Neural progenitor cell (in vitro differentiated cells): Measurements from ENCODE around the gene CBX6. TPM values are rescaled to one million over a fixed set of nuclear protein-coding genes. Genes with fewer than 3 reads are reported as not detected.

Experiments used
- DNase-seq: peaks from one replicate; pipeline ENCODE4 v3.0.0-alpha.2; 2016; ENCODE audit warnings: low spot score
- H2AFZ ChIP-seq: fragments of 200-600 bp; sonication (generic); replicated peaks from 2 replicates; pipeline ENCODE4 v1.6.1; 2016; ENCODE audit warnings: antibody characterized with exemption
- H3F3A ChIP-seq: fragments of 200-600 bp; sonication (generic); 2 replicates; pipeline ENCODE4 v1.6.1; 2016; ENCODE audit warnings: antibody characterized with exemption, low read depth
- H3K27ac ChIP-seq: fragments of 200-600 bp; sonication (generic); 2 replicates; pipeline ENCODE4 v1.5.1; 2016; ENCODE audit warnings: mild to moderate bottlenecking
- H3K27me3 ChIP-seq: fragments of 200-600 bp; sonication (generic); 2 replicates; pipeline ENCODE4 v1.6.1; 2016; ENCODE audit warnings: mild to moderate bottlenecking, moderate library complexity
- H3K36me3 ChIP-seq: fragments of 200-600 bp; sonication (generic); 2 replicates; pipeline ENCODE4 v1.5.1; 2016
- H3K4me1 ChIP-seq: fragments of 200-600 bp; sonication (generic); 2 replicates; pipeline ENCODE4 v1.6.1; 2016; ENCODE audit warnings: mixed run types
- H3K4me2 ChIP-seq: fragments of 200-600 bp; sonication (generic); 2 replicates; pipeline ENCODE4 v1.6.1; 2016
- H3K4me3 ChIP-seq: fragments of 200-600 bp; sonication (generic); 2 replicates; pipeline ENCODE4 v1.5.1; 2016
- H3K79me2 ChIP-seq: fragments of 200-600 bp; sonication (generic); 2 replicates; pipeline ENCODE4 v1.6.1; 2016; ENCODE audit warnings: low read depth
- H3K9ac ChIP-seq: fragments of 200-600 bp; sonication (generic); 2 replicates; pipeline ENCODE4 v1.6.1; 2016
- H3K9me3 ChIP-seq: fragments of 200-600 bp; sonication (generic); 2 replicates; pipeline ENCODE4 v1.5.1; 2016; ENCODE audit warnings: low read depth
- H4K20me1 ChIP-seq: fragments of 200-600 bp; sonication (generic); 2 replicates; pipeline ENCODE4 v1.6.1; 2016; ENCODE audit warnings: low read depth
- H3K27ac Mint-ChIP-seq: 3 replicates; pipeline ENCODE4 v1.8.0; 2021; ENCODE audit warnings: mixed read lengths
- H3K27me3 Mint-ChIP-seq: 2 replicates; pipeline ENCODE4 v1.8.0; 2022; ENCODE audit warnings: low read depth, mild to moderate bottlenecking, inconsistent platforms, moderate library complexity, mixed read lengths; ENCODE audit not compliant: insufficient read depth
- H3K36me3 Mint-ChIP-seq: 3 replicates; pipeline ENCODE4 v1.8.0; 2021; ENCODE audit warnings: mixed read lengths
- H3K4me1 Mint-ChIP-seq: 3 replicates; pipeline ENCODE4 v1.8.0; 2021; ENCODE audit warnings: mixed read lengths
- H3K4me3 Mint-ChIP-seq: 3 replicates; pipeline ENCODE4 v1.8.0; 2021; ENCODE audit warnings: mild to moderate bottlenecking, moderate library complexity, mixed read lengths
- H3K9me3 Mint-ChIP-seq: 3 replicates; pipeline ENCODE4 v1.8.0; 2020; ENCODE audit warnings: mixed read lengths
- CTCF ChIP-seq: fragments of 200-600 bp; sonication (generic); IDR thresholded peaks from 2 replicates; pipeline ENCODE4 v1.5.1; 2017; ENCODE audit warnings: antibody characterized with exemption, mild to moderate bottlenecking
- EZH2 ChIP-seq: fragments of 200-600 bp; sonication (generic); IDR thresholded peaks from 2 replicates; pipeline ENCODE4 v1.6.1; 2017; ENCODE audit warnings: antibody characterized with exemption, mild to moderate bottlenecking, moderate library complexity
- EZH2phosphoT487 ChIP-seq: fragments of 200-600 bp; sonication (generic); IDR thresholded peaks from 2 replicates; pipeline ENCODE4 v1.6.1; 2017; ENCODE audit warnings: antibody characterized with exemption
- total RNA-seq: library from RNA; depleted of rRNA; stranded (reverse); fragments of >200 nt; gene quantifications from 2 replicates; pipeline ENCODE4 v1.2.3, GENCODE V29; 2015; ENCODE audit warnings: low replicate concordance

The CBX6 gene
- total RNA-seq, 1 donor from 2014 or later = 14.0 TPM

GRCh38 chr22:38829485-38829884, 42.5 kb downstream of the CBX6 start:
- peaks cover 7% of the 10 kb centered on the region for H4K20me1 ChIP-seq
- Mint-ChIP-seq H3K4me1 (peaks cover 3% of the 10 kb centered on the region), H3K4me3 (no peak overlapping the region), H3K27me3 (peaks cover 7% of the 10 kb centered on the region), H3K36me3 (no peaks in the 10 kb centered on the region), H3K9me3 (no peaks in the 10 kb centered on the region), H3K27ac (no peak overlapping the region)
- no peaks in the 10 kb centered on the region for H3K27me3 ChIP-seq
- H3K27ac ChIP-seq = no peak overlapping the region
- no peak overlapping the region for H3K4me3 ChIP-seq
- H3K9me3 ChIP-seq = no peaks in the 10 kb centered on the region
- no peaks in the 10 kb centered on the region for H3K36me3 ChIP-seq
- DNase-seq = no peak
- TF ChIP-seq EZH2phosphoT487 = no peak
- TF ChIP-seq EZH2 = no peak
- H3F3A ChIP-seq = no peaks in the 10 kb centered on the region
- no peak overlapping the region for H3K4me2 ChIP-seq
- H3K9ac ChIP-seq = no peak overlapping the region
- H2AFZ ChIP-seq = no peak overlapping the region
- no peaks in the 10 kb centered on the region for H3K4me1 ChIP-seq
- no peaks in the 10 kb centered on the region for H3K79me2 ChIP-seq

- Histone ChIP-seq H3K4me1 (no peaks in the 10 kb centered on the region), H3K79me2 (no peaks in the 10 kb centered on the region), H3K36me3 (no peaks in the 10 kb centered on the region), H3K4me3 (no peak overlapping the region), H3K27me3 (no peaks in the 10 kb centered on the region), H4K20me1 (peaks cover 14% of the 10 kb centered on the region), H3F3A (no peaks in the 10 kb centered on the region), H3K27ac (no peak overlapping the region), H2AFZ (no peak overlapping the region), H3K9me3 (no peaks in the 10 kb centered on the region), H3K9ac (no peak overlapping the region), H3K4me2 (no peak overlapping the region)
- Mint-ChIP-seq H3K4me1 (peaks cover 7% of the 10 kb centered on the region), H3K9me3 (no peaks in the 10 kb centered on the region), H3K27me3 (peaks cover 7% of the 10 kb centered on the region), H3K27ac (no peak overlapping the region), H3K4me3 (no peak overlapping the region), H3K36me3 (no peaks in the 10 kb centered on the region)
- DNase-seq = no peak
- TF ChIP-seq EZH2 = no peak
- no peak for TF ChIP-seq CTCF
- TF ChIP-seq EZH2phosphoT487 = no peak
Observed at GRCh38 chr22:38828616-38829205, 43.3 kb downstream of the CBX6 start.

GRCh38 chr22:38828191-38828590, 43.8 kb downstream of the CBX6 start:
- no peak overlapping the region for H3K4me2 ChIP-seq
- no peaks in the 10 kb centered on the region for H3K36me3 ChIP-seq

More at GRCh38 chr22:38828191-38828590, 43.8 kb downstream of the CBX6 start:
- no peaks in the 10 kb centered on the region for H3K9me3 ChIP-seq
- TF ChIP-seq CTCF (no peak), EZH2phosphoT487 (no peak), EZH2 (no peak)
- no peak overlapping the region for H3K27ac ChIP-seq
- H2AFZ ChIP-seq = no peak overlapping the region
- H3K4me1 Mint-ChIP-seq = peaks cover 7% of the 10 kb centered on the region
- no peak overlapping the region for H3K27ac Mint-ChIP-seq
- no peaks in the 10 kb centered on the region for H3K4me1 ChIP-seq
- no peaks in the 10 kb centered on the region for H3K79me2 ChIP-seq
- DNase-seq = no peak
- no peak overlapping the region for H3K4me3 ChIP-seq
- no peaks in the 10 kb centered on the region for H3K36me3 Mint-ChIP-seq
- H4K20me1 ChIP-seq = peaks cover 15% of the 10 kb centered on the region
- no peak overlapping the region for H3K4me3 Mint-ChIP-seq
- no peak overlapping the region for H3K9ac ChIP-seq
- no peaks in the 10 kb centered on the region for H3F3A ChIP-seq
- H3K27me3 ChIP-seq = no peaks in the 10 kb centered on the region
- H3K27me3 Mint-ChIP-seq = peaks cover 10% of the 10 kb centered on the region
- no peaks in the 10 kb centered on the region for H3K9me3 Mint-ChIP-seq
